Measurements from ENCODE around the gene NKAPL. TPM values are rescaled to one million over a fixed set of nuclear protein-coding genes. Genes with fewer than 3 reads are reported as not detected.

NKAPL gene
- total and polyA plus RNA-seq, 4 donors, result 0.81 to 1.4 (median 0.96) TPM

- H3K36me3 ChIP-seq (ENCODE audit: control insufficient read depth in 4 of 4, insufficient read depth in 4 of 4, low read length in 4 of 4), result peaks cover 14 to 29% (median 23%) of the 10 kb centered on the region in 4 donors
- TF ChIP-seq CTCF (IDR thresholded peaks at IDR 0.05; ENCODE audit: control extremely low read depth, extremely low read depth), result no peak
- ATAC-seq (ENCODE audit: insufficient read depth, low FRiP score), result no peak
- no peak overlapping the region for H3K4me3 ChIP-seq
- no peaks in the 10 kb centered on the region for H3K9me3 ChIP-seq (ENCODE audit: control insufficient read depth in 4 of 4, insufficient read depth in 3 of 4, low read length in 3 of 4)
- H3K9ac ChIP-seq (ENCODE audit: insufficient read depth in 1 of 2, low read length in 2 of 2), result no peak overlapping the region
- H3K27ac ChIP-seq (ENCODE audit: low read depth in 1 of 2, low read length in 1 of 2), result no peak overlapping the region
- no peaks in the 10 kb centered on the region for H3K4me1 ChIP-seq (ENCODE audit: control insufficient read depth in 5 of 5, insufficient read depth in 5 of 5, low read length in 5 of 5)
- no peaks in the 10 kb centered on the region for H3K27me3 ChIP-seq (ENCODE audit: control insufficient read depth in 3 of 3, insufficient read depth in 3 of 3, low read length in 2 of 3)
- no peak for DNase-seq
- WGBS, 2 donors, result 94 to 95% methylated on average over 3 of the region's 3 CpGs
Observed at GRCh38 chr6:28243946-28244345, 15.2 kb upstream of the NKAPL start.

GRCh38 chr6:28245206-28245941, 13.7 kb upstream of the NKAPL start:
- DNase-seq (no peak), ATAC-seq (ENCODE audit: insufficient read depth, low FRiP score) (no peak)
- peaks cover 14 to 29% (median 24%) of the 10 kb centered on the region in 4 donors for H3K36me3 ChIP-seq (ENCODE audit: control insufficient read depth in 4 of 4, insufficient read depth in 4 of 4, low read length in 4 of 4)
- H3K9ac ChIP-seq (ENCODE audit: insufficient read depth in 1 of 2, low read length in 2 of 2), result no peak overlapping the region
- H3K4me1 ChIP-seq (ENCODE audit: control insufficient read depth in 5 of 5, insufficient read depth in 5 of 5, low read length in 5 of 5), result no peaks in the 10 kb centered on the region
- no peaks in the 10 kb centered on the region for H3K9me3 ChIP-seq (ENCODE audit: control insufficient read depth in 4 of 4, insufficient read depth in 3 of 4, low read length in 3 of 4)
- H3K27ac ChIP-seq (ENCODE audit: low read depth in 1 of 2, low read length in 1 of 2), result no peak overlapping the region
- WGBS, 2 donors, result 94 to 97% methylated on average over 6 of the region's 6 CpGs
- no peak overlapping the region for H3K4me3 ChIP-seq
- TF ChIP-seq CTCF (IDR thresholded peaks at IDR 0.05; ENCODE audit: control extremely low read depth, extremely low read depth), result no peak
- no peaks in the 10 kb centered on the region for H3K27me3 ChIP-seq (ENCODE audit: control insufficient read depth in 3 of 3, insufficient read depth in 3 of 3, low read length in 2 of 3)

- DNase-seq (no peak), ATAC-seq (ENCODE audit: insufficient read depth, low FRiP score) (no peak)
- no peak overlapping the region for H3K27ac ChIP-seq (ENCODE audit: low read depth in 1 of 2, low read length in 1 of 2)
- no peaks in the 10 kb centered on the region for H3K9me3 ChIP-seq (ENCODE audit: control insufficient read depth in 4 of 4, insufficient read depth in 3 of 4, low read length in 3 of 4)
- no peak overlapping the region for H3K4me3 ChIP-seq
- peaks cover 14 to 29% (median 24%) of the 10 kb centered on the region in 4 donors for H3K36me3 ChIP-seq (ENCODE audit: control insufficient read depth in 4 of 4, insufficient read depth in 4 of 4, low read length in 4 of 4)
- no peak overlapping the region for H3K9ac ChIP-seq (ENCODE audit: insufficient read depth in 1 of 2, low read length in 2 of 2)
- no peak for TF ChIP-seq CTCF (IDR thresholded peaks at IDR 0.05; ENCODE audit: control extremely low read depth, extremely low read depth)
- WGBS, 2 donors, result 78 to 80% methylated on average over 1 of the region's 1 CpG
- peaks cover 5 to 11% (median 8%) of the 10 kb centered on the region in 5 donors for H3K4me1 ChIP-seq (ENCODE audit: control insufficient read depth in 5 of 5, insufficient read depth in 5 of 5, low read length in 5 of 5)
- no peaks in the 10 kb centered on the region for H3K27me3 ChIP-seq (ENCODE audit: control insufficient read depth in 3 of 3, insufficient read depth in 3 of 3, low read length in 2 of 3)
Observed at GRCh38 chr6:28248916-28249315, 10.2 kb upstream of the NKAPL start.
